ENCODE data around the gene NCBP3. TPM values are rescaled to one million over a fixed set of nuclear protein-coding genes. Genes with fewer than 3 reads are reported as not detected.

Gene NCBP3
- total and polyA plus RNA-seq, 11 donors: 10.4 to 26.4 (median 20.2) TPM

GRCh38 chr17:3873862-3874261 lies 27.8 kb upstream of the NCBP3 start:
- intact Hi-C loops (cut with DNase I): no loop called here

GRCh38 chr17:3870871-3871306 lies 24.8 kb upstream of the NCBP3 start:
- no peak for TF ChIP-seq POLR2A (IDR thresholded peaks at IDR 0.05)
- TF ChIP-seq CTCF (IDR thresholded peaks at IDR 0.05): no peak
- ATAC-seq (peak in 3 of 4 donors; percentile 64 to 71 (median 65)), DNase-seq (peak in 2 of 5 donors; percentile 47 to 55)
- Histone ChIP-seq H3K4me3 (no peak overlapping the region), H3K9me3 (no peaks in the 10 kb centered on the region), H3K27ac (peak overlapping the region in 2 of 12 donors; percentile 4 to 70), H3K4me1 (peaks cover 0 to 8% (median 5%) of the 10 kb centered on the region in 12 donors), H3K27me3 (no peaks in the 10 kb centered on the region), H3K36me3 (peaks cover 0 to 36% (median 25%) of the 10 kb centered on the region in 9 donors)
- intact Hi-C loops (cut with DNase I): no loop called here
- WGBS, 4 donors: 18 to 31% (median 24%) methylated on average over 11 of the region's 11 CpGs

More at GRCh38 chr17:3873862-3874261, 27.8 kb upstream of the NCBP3 start:
- ATAC-seq (no peak), DNase-seq (no peak)
- Histone ChIP-seq H3K4me3 (no peak overlapping the region), H3K36me3 (peaks cover 0 to 48% (median 28%) of the 10 kb centered on the region in 9 donors), H3K9me3 (no peaks in the 10 kb centered on the region), H3K27me3 (no peaks in the 10 kb centered on the region), H3K4me1 (peaks cover 0 to 9% (median 5%) of the 10 kb centered on the region in 12 donors), H3K27ac (no peak overlapping the region)
- TF ChIP-seq CTCF (IDR thresholded peaks at IDR 0.05) (no peak), POLR2A (IDR thresholded peaks at IDR 0.05) (no peak)
- WGBS, 4 donors: 93 to 97% (median 95%) methylated on average over 10 of the region's 10 CpGs

GRCh38 chr17:3867606-3868005 lies 21.6 kb upstream of the NCBP3 start:
- Histone ChIP-seq H3K4me3 (no peak overlapping the region), H3K27me3 (no peaks in the 10 kb centered on the region), H3K9me3 (no peaks in the 10 kb centered on the region), H3K27ac (no peak overlapping the region), H3K4me1 (peaks cover 0 to 16% (median 6%) of the 10 kb centered on the region in 12 donors), H3K36me3 (peaks cover 0 to 10% (median 7%) of the 10 kb centered on the region in 9 donors)
- ATAC-seq: no peak
- no peak for DNase-seq
- intact Hi-C loops (cut with DNase I): loop anchor here in 6 of 10 donors (5.0 to 10.0 kb wide), 5 partner anchors 35 to 205 kb away; no protein-coding TSS in a partner anchor
- no peak for TF ChIP-seq POLR2A (IDR thresholded peaks at IDR 0.05)
- no peak for TF ChIP-seq CTCF (IDR thresholded peaks at IDR 0.05)
- 80 to 85% (median 84%) methylated on average over 11 of the region's 11 CpGs for WGBS, 4 donors

DNA sequence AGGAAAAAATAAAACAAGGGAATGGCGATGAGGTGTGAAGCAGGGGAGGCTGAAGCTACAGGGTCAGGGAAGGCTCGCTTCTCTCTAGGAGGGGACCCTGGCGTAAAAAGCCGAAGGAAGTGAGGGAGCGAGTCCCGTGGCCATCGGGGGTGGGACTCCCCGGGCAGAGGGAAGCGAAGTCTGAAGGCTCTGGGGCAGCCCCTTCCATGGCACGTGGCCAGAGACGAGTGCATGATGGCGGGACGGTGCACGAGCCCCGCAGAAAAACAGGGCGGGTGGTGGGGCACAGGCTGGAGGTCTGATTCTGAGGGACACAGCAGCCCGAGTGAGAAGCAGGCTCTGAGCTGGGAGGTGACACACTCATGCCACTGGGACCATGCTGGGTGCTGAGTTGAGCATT lies 21.1 kb upstream of the NCBP3 start:
- DNase-seq: no peak
- Histone ChIP-seq H3K9me3 (no peaks in the 10 kb centered on the region), H3K4me1 (peaks cover 0 to 16% (median 6%) of the 10 kb centered on the region in 12 donors), H3K27me3 (no peaks in the 10 kb centered on the region), H3K27ac (no peak overlapping the region), H3K36me3 (peaks cover 0 to 6% (median 2%) of the 10 kb centered on the region in 9 donors), H3K4me3 (no peak overlapping the region)
- TF ChIP-seq POLR2A (IDR thresholded peaks at IDR 0.05) (no peak), CTCF (IDR thresholded peaks at IDR 0.05) (no peak)
- WGBS, 4 donors: 79 to 84% (median 81%) methylated on average over 17 of the region's 17 CpGs
- no peak for ATAC-seq
- intact Hi-C loops (cut with DNase I): loop anchor here in 6 of 10 donors (5.0 to 10.0 kb wide), 5 partner anchors 35 to 205 kb away; no protein-coding TSS in a partner anchor
